HepG2 (cell line): Measurements from ENCODE around the gene RABGGTA. TPM values are rescaled to one million over a fixed set of nuclear protein-coding genes. Genes with fewer than 3 reads are reported as not detected.

ENCODE experiments used
- BORCS8-MEF2B ChIP-seq: sonication (generic); formaldehyde crosslinking; IDR thresholded peaks from 2 replicates; pipeline ENCODE4 v1.8.0; 2022; ENCODE audit warnings: mild to moderate bottlenecking, missing genetic modification reagents
- FOXC1 ChIP-seq: sonication (generic); formaldehyde crosslinking; IDR thresholded peaks from 2 replicates; pipeline ENCODE4 v1.8.0; 2022; ENCODE audit warnings: mild to moderate bottlenecking, missing genetic modification reagents, borderline replicate concordance
- FOXJ3 ChIP-seq: sonication (generic); formaldehyde crosslinking; IDR thresholded peaks from 2 replicates; pipeline ENCODE4 v1.4.0; 2020; ENCODE audit warnings: missing genetic modification reagents, mild to moderate bottlenecking, borderline replicate concordance
- LCORL ChIP-seq, 2 experiments: fragments of 450-650 bp in 1 of 2; sonication (generic) in 1 of 2; formaldehyde crosslinking in 1 of 2; IDR thresholded peaks; 2 replicates each; pipeline versions ENCODE4 v1.5.0 to v1.6.1; 2017 to 2020; ENCODE audit warnings: antibody characterized with exemption in 1 of 2, missing genetic modification reagents in 1 of 2
- SETDB1 ChIP-seq: sonication (generic); formaldehyde crosslinking; IDR thresholded peaks from 2 replicates; pipeline ENCODE4 v1.5.1; 2020; ENCODE audit warnings: missing genetic modification reagents, mild to moderate bottlenecking, borderline replicate concordance
- YEATS4 ChIP-seq: sonication (generic); formaldehyde crosslinking; IDR thresholded peaks from 2 replicates; pipeline ENCODE4 v1.4.0; 2020; ENCODE audit warnings: missing genetic modification reagents, borderline replicate concordance
- ZNF431 ChIP-seq: sonication (generic); formaldehyde crosslinking; IDR thresholded peaks from 2 replicates; pipeline ENCODE4 v1.9.0; 2022; ENCODE audit warnings: missing genetic modification reagents, low read depth, mild to moderate bottlenecking, borderline replicate concordance
- ZNF549 ChIP-seq: sonication (generic); formaldehyde crosslinking; IDR thresholded peaks from 2 replicates; pipeline ENCODE4 v1.5.0; 2020; ENCODE audit warnings: missing genetic modification reagents
- ZNF616 ChIP-seq: sonication (generic); formaldehyde crosslinking; IDR thresholded peaks from 2 replicates; pipeline ENCODE4 v1.5.0; 2020; ENCODE audit warnings: low read depth, mild to moderate bottlenecking, missing genetic modification reagents
- polyA plus RNA-seq, 8 experiments: library from polyadenylated mRNA; depleted of rRNA in 3 of 8; stranded (reverse) in 7 of 8; unstranded in 1 of 8; fragments of >200 nt; fragmentation: Illumina TruSeq in 4 of 8; extraction: Trizol in 4 of 8; gene quantifications; 2 replicates each; pipeline versions ENCODE4 v1.2.1 to v1.2.3, GENCODE V29; 2011 to 2016; ENCODE audit warnings: low read depth in 4 of 8, missing spikeins in 1 of 8, mixed read lengths in 1 of 8; ENCODE audit not compliant: insufficient read depth in 1 of 8
- total RNA-seq, 5 experiments: library from RNA; depleted of rRNA; stranded (reverse); fragments of >200 nt; fragmentation: Illumina TruSeq; extraction: Trizol; gene quantifications; 2 replicates each; pipeline ENCODE4 v1.2.3, GENCODE V29; 2016; ENCODE audit warnings: low read depth in 1 of 5
- TF ChIP-seq, protein P1 (sequence below): sonication (generic); formaldehyde crosslinking; IDR thresholded peaks from 2 replicates; pipeline ENCODE4 v1.5.0; 2020; ENCODE audit warnings: mild to moderate bottlenecking, missing genetic modification reagents
- TF ChIP-seq, protein P2 (sequence below): sonication (generic); formaldehyde crosslinking; IDR thresholded peaks from 2 replicates; pipeline ENCODE4 v1.8.0; 2022; ENCODE audit warnings: mild to moderate bottlenecking, missing genetic modification reagents, borderline replicate concordance
- TF ChIP-seq, protein P3 (sequence below): sonication (generic); formaldehyde crosslinking; conservative IDR thresholded peaks from 2 replicates; pipeline ENCODE4 v1.8.0; 2022; ENCODE audit warnings: missing genetic modification reagents
- TF ChIP-seq, protein P4 (sequence below): sonication (generic); formaldehyde crosslinking; IDR thresholded peaks from 2 replicates; pipeline ENCODE4 v1.5.0; 2020; ENCODE audit warnings: missing genetic modification reagents, mild to moderate bottlenecking, borderline replicate concordance
- TF ChIP-seq, protein P5 (sequence below): sonication (generic); formaldehyde crosslinking; IDR thresholded peaks from 2 replicates; pipeline ENCODE4 v1.4.0; 2020; ENCODE audit warnings: missing genetic modification reagents
- TF ChIP-seq, protein P6 (sequence below): sonication (generic); formaldehyde crosslinking; IDR thresholded peaks from 2 replicates; pipeline ENCODE4 v1.9.0; 2021; ENCODE audit warnings: missing genetic modification reagents, borderline replicate concordance

The RABGGTA gene
- total and polyA plus RNA-seq, 2 of the 13 experiments (the other 11 are each of a cell fraction or from before 2014, with no cell fraction given): 57.9 to 90.8 TPM

DNA sequence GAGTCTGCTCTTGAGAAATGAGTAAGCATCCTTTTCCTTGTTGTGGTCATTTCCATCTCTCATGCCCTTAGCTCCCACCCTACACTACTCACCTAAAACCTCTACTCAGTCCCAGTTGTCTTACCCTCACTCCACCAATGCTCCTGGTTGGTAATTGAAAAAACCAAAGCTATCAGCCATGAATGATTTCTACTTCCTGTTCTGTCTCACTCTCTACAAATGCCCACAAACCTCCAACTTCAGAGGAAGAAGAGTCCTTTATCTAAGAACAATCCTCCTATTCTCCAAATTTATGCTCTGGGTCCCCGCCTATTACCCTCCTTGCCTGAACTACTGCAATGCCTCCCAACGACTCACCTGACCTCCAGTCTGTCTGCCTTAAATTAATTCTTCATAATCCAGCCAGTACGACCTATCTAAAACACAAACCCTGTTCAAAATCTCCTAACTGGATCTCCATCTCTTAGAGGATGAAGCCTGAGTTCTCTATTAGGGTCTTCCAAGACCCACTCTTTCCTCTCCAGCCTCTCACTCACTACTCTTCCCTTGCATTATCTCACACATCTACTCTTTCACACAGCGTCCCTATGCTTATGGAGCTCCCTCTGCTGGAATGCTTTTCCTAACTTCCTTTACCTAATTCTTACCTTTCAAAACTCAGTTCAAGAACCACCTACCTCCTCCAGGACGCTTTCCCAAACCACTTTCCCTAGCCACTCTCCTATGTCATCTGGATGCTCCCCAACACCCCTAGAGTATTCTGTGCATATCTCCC is 26.0 kb upstream of the RABGGTA start (continued):
- TF ChIP-seq, protein P1, sequence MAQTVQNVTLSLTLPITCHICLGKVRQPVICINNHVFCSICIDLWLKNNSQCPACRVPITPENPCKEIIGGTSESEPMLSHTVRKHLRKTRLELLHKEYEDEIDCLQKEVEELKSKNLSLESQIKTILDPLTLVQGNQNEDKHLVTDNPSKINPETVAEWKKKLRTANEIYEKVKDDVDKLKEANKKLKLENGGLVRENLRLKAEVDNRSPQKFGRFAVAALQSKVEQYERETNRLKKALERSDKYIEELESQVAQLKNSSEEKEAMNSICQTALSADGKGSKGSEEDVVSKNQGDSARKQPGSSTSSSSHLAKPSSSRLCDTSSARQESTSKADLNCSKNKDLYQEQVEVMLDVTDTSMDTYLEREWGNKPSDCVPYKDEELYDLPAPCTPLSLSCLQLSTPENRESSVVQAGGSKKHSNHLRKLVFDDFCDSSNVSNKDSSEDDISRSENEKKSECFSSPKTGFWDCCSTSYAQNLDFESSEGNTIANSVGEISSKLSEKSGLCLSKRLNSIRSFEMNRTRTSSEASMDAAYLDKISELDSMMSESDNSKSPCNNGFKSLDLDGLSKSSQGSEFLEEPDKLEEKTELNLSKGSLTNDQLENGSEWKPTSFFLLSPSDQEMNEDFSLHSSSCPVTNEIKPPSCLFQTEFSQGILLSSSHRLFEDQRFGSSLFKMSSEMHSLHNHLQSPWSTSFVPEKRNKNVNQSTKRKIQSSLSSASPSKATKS (CRISPR knock-in tag): no peak
- TF ChIP-seq SETDB1 (CRISPR knock-in tag): no peak
- TF ChIP-seq, protein P2, sequence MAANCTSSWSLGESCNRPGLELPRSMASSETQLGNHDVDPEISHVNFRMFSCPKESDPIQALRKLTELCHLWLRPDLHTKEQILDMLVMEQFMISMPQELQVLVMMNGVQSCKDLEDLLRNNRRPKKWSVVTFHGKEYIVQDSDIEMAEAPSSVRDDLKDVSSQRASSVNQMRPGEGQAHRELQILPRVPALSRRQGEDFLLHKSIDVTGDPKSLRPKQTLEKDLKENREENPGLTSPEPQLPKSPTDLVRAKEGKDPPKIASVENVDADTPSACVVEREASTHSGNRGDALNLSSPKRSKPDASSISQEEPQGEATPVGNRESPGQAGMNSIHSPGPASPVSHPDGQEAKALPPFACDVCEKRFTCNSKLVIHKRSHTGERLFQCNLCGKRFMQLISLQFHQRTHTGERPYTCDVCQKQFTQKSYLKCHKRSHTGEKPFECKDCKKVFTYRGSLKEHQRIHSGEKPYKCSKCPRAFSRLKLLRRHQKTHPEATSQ: no peak; the same call in 1 of the 2 replicates
- TF ChIP-seq, protein P3, sequence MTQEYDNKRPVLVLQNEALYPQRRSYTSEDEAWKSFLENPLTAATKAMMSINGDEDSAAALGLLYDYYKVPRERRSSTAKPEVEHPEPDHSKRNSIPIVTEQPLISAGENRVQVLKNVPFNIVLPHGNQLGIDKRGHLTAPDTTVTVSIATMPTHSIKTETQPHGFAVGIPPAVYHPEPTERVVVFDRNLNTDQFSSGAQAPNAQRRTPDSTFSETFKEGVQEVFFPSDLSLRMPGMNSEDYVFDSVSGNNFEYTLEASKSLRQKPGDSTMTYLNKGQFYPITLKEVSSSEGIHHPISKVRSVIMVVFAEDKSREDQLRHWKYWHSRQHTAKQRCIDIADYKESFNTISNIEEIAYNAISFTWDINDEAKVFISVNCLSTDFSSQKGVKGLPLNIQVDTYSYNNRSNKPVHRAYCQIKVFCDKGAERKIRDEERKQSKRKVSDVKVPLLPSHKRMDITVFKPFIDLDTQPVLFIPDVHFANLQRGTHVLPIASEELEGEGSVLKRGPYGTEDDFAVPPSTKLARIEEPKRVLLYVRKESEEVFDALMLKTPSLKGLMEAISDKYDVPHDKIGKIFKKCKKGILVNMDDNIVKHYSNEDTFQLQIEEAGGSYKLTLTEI (CRISPR knock-in tag): no peak
- TF ChIP-seq ZNF616 (CRISPR knock-in tag): 0 out of 2 replicates have a peak, but pooled peaks have one; percentile 22
- TF ChIP-seq, protein P4, sequence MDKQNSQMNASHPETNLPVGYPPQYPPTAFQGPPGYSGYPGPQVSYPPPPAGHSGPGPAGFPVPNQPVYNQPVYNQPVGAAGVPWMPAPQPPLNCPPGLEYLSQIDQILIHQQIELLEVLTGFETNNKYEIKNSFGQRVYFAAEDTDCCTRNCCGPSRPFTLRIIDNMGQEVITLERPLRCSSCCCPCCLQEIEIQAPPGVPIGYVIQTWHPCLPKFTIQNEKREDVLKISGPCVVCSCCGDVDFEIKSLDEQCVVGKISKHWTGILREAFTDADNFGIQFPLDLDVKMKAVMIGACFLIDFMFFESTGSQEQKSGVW (CRISPR knock-in tag): 0 out of 2 replicates have a peak, but pooled peaks have one; percentile 65
- TF ChIP-seq, protein P5, sequence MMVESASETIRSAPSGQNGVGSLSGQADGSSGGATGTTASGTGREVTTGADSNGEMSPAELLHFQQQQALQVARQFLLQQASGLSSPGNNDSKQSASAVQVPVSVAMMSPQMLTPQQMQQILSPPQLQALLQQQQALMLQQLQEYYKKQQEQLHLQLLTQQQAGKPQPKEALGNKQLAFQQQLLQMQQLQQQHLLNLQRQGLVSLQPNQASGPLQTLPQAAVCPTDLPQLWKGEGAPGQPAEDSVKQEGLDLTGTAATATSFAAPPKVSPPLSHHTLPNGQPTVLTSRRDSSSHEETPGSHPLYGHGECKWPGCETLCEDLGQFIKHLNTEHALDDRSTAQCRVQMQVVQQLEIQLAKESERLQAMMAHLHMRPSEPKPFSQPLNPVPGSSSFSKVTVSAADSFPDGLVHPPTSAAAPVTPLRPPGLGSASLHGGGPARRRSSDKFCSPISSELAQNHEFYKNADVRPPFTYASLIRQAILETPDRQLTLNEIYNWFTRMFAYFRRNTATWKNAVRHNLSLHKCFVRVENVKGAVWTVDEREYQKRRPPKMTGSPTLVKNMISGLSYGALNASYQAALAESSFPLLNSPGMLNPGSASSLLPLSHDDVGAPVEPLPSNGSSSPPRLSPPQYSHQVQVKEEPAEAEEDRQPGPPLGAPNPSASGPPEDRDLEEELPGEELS (CRISPR knock-in tag): peak; percentile 40; the same call in 1 of the 2 replicates
- no peak; the same call in 1 of the 2 replicates for TF ChIP-seq BORCS8-MEF2B (CRISPR knock-in tag)
- no peak for TF ChIP-seq YEATS4
- TF ChIP-seq LCORL (IDR thresholded peaks at IDR 0.05): no peak; the same call in 1 of the 2 replicates
- peak; percentile 65; the same call in 1 of the 2 replicates for TF ChIP-seq LCORL (CRISPR knock-in tag; IDR thresholded peaks at IDR 0.05)
- TF ChIP-seq ZNF549 (CRISPR knock-in tag): no peak
- TF ChIP-seq FOXC1 (CRISPR knock-in tag): peak; percentile 35; the same call in 1 of the 2 replicates
- TF ChIP-seq ZNF431 (CRISPR knock-in tag): no peak
- no peak for TF ChIP-seq FOXJ3 (CRISPR knock-in tag)
- TF ChIP-seq, protein P6, sequence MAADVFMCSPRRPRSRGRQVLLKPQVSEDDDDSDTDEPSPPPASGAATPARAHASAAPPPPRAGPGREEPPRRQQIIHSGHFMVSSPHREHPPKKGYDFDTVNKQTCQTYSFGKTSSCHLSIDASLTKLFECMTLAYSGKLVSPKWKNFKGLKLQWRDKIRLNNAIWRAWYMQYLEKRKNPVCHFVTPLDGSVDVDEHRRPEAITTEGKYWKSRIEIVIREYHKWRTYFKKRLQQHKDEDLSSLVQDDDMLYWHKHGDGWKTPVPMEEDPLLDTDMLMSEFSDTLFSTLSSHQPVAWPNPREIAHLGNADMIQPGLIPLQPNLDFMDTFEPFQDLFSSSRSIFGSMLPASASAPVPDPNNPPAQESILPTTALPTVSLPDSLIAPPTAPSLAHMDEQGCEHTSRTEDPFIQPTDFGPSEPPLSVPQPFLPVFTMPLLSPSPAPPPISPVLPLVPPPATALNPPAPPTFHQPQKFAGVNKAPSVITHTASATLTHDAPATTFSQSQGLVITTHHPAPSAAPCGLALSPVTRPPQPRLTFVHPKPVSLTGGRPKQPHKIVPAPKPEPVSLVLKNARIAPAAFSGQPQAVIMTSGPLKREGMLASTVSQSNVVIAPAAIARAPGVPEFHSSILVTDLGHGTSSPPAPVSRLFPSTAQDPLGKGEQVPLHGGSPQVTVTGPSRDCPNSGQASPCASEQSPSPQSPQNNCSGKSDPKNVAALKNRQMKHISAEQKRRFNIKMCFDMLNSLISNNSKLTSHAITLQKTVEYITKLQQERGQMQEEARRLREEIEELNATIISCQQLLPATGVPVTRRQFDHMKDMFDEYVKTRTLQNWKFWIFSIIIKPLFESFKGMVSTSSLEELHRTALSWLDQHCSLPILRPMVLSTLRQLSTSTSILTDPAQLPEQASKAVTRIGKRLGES (CRISPR knock-in tag): no peak
